H4 (cell line): ENCODE data around the gene SERPINE2. TPM values are rescaled to one million over a fixed set of nuclear protein-coding genes. Genes with fewer than 3 reads are reported as not detected.
"Not testable (repeated sequence)": the region's sequence is repeated elsewhere in the genome, so short reads cannot be mapped to it uniquely, and the experiment has no call there.

ENCODE experiments used
- DNase-seq: peaks from one replicate; pipeline ENCODE4 v3.0.0-alpha.2; 2015; ENCODE audit warnings: low spot score
- total RNA-seq: library from RNA; depleted of rRNA; stranded (reverse); fragments of >200 nt; shearing (Covaris generic); gene quantifications from 2 replicates; pipeline ENCODE4 v1.2.3, GENCODE V29; 2014; rRNA removed

The SERPINE2 gene
- total RNA-seq, 1 experiment from 2014 or later, result 40.1 TPM

DNA sequence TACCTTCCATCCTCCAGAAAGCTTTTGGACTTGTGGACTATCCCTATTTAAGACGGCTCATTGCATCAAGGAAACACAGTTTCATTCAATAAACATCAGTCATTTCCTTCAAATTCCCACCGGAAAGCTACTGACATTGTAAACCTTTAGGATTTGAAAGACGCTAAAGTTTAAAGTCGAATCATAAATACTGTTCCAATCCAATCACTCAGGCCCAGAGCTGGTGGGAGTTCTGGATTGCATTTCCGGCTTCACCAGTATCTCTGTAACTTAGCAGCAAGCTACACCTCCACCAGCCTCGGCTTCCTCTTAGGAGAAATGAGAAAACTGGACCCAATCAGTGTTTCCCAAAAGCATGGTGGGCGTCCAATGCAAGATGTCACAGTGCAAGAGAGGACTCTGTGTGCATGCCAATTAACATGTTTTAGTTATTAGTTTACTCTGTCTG lies 95.5 kb downstream of the SERPINE2 start:
- DNase-seq, result no peak

DNA sequence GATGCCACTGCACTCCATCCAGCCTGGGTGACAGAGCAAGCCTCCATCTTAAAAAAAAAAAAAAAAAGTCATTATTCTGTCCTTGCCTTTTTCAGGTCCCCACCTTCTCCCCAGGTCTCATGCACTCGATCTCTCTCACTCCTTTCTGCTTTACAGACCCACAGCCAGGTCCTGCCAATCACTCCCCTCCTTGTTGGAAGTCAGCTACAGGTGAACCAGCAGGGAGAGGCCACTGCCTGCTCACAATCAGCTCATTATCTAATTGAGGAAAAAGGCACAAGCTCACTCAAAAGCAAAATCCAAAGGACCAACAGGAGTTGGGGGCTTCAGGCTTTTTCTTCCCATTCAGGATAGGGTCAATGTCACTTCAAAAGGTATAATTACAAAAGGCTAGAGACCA lies 96.0 kb downstream of the SERPINE2 start:
- DNase-seq, result no peak

GRCh38 chr2:223941579-223942277 lies 97.4 kb downstream of the SERPINE2 start:
- peak; percentile 56 for DNase-seq

- not testable (repeated sequence) for DNase-seq
These were observed 99.6 kb downstream of the SERPINE2 start for GRCh38 chr2:223939438-223939837.

- DNase-seq, result no peak
These were observed 101.6 kb downstream of the SERPINE2 start for GRCh38 chr2:223937535-223937934.

GRCh38 chr2:223936862-223937326 lies 102.2 kb downstream of the SERPINE2 start:
- no peak for DNase-seq

GRCh38 chr2:223935459-223936125 lies 103.5 kb downstream of the SERPINE2 start:
- no peak for DNase-seq

DNA sequence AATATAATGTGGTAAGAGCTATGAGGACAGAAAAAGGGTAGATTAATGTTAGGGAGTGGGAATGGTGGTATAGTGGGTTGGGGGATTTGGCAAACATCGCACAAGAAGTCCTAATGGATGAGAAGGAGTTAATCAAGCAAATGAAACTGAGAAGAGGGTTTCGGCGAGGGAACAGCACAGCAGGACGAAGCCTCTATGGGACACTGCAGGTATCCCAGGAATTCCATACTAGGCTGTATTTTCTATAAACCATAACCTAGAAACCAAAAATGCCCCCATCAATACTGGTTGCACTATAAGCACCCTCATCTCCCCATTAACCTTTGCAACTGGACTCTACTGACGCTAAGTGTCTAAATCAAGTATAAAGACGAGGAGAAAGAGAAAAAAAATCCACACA lies 104.2 kb downstream of the SERPINE2 start:
- DNase-seq, result no peak

DNA sequence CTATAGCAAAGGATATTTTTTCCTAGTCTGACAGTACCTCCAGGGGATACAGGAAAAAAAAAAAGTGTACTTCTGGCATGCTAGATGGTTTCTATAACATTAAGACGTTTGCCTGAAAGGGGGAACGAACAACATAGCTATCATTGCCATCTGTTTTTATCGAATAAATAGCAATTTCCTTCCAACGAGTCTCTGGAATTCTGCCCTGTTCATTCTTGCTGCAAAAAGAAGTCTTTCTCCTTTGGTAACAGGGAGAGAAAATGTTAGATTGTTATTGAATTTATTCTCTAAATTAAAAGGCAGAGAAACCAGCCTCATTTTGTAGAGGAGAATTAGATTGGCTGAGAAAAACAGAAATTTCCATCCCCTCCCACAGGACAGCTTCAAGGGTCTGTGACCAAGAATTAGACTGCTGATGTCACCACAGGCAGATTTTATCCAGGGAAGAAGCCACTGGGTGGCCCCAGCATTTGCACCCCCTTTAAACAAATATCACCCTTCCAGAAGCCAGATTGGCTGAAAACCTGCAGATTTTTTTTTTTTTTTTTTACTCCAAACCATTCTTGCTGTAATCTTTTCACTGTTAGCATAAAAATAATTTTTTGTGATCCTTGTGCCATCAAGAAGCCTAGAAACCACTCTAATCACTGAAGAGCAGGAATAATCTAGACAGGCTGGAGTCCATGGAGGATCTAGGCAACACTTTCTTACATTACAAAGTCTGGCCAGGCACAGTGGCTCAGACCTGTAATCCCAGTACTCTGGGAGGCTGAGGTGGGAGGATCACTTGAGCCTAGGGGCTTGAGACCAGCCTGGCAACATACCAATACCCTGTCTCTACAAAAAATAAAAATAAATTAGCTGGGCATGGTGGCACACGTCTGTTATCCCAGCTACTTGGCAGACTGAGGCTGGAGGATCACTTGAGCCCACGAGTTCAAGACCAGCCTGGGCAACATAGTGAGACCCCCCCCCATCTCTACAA lies 106.0 kb downstream of the SERPINE2 start:
- DNase-seq, result no peak

DNA sequence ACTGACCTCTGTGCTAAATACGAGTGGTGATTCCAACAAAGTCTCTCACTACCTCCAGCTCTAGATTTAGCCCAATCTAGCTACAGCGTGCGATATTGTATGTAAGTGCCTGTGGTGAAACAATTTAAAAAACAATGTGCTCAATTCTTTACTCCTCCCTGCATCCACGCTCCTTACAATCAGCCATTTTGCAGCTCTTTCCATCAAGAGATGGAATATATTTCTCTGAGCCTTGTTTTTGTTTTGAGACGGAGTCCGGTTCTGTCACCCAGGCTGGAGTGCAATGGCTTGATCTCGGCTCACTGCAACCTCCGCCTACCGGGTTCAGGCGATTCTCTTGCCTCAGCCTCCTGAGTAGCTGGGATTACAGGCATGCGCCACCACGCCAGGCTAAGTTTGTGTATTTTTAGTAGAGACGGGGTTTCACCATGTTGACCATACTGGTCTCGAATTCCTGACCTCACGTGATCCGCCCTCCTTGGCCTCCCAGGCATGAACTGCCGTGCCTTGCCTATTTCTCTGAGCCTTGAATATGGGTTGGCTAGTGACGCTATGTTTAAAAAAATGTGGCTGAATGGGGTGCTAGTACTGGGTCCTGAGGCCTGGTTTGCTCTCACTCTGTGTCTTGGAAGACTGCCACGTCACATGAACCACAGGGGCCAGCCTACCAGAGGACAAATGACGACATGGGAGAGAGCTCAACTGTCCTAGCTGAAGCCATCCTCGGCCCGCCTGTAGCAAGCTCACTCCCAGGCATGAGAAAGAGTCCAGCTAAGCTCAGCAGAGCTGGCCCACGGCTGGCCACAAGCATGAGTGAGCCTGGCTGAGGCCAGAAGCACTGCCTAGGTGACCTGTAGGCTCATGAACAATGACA lies 108.7 kb downstream of the SERPINE2 start:
- peak; percentile 53 for DNase-seq

DNA sequence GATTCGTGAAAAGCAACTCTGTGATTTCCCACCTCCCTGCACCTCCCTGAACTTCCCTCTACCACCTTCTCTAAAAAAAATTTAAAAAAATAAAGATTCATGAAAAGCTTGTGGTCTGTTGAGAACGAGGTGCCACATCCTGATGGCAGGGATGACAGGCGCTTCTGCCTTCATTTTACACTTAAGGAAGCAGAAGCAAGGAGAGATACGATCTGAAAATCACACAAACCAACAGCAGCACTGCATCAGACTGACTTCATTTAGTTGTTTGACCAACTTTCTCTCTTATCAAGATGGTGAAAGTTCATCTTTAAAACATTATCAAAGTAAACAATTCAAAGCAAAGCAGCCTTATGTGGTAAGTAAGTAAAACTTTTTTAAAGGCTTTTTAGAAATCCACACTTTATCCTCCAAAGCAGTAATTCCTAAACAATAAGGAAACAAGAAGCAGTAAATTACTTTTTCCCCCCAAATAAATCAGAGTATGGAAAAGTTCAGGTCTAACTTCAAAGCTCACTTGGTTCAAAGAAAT lies 109.4 kb downstream of the SERPINE2 start:
- DNase-seq, result no peak

DNA sequence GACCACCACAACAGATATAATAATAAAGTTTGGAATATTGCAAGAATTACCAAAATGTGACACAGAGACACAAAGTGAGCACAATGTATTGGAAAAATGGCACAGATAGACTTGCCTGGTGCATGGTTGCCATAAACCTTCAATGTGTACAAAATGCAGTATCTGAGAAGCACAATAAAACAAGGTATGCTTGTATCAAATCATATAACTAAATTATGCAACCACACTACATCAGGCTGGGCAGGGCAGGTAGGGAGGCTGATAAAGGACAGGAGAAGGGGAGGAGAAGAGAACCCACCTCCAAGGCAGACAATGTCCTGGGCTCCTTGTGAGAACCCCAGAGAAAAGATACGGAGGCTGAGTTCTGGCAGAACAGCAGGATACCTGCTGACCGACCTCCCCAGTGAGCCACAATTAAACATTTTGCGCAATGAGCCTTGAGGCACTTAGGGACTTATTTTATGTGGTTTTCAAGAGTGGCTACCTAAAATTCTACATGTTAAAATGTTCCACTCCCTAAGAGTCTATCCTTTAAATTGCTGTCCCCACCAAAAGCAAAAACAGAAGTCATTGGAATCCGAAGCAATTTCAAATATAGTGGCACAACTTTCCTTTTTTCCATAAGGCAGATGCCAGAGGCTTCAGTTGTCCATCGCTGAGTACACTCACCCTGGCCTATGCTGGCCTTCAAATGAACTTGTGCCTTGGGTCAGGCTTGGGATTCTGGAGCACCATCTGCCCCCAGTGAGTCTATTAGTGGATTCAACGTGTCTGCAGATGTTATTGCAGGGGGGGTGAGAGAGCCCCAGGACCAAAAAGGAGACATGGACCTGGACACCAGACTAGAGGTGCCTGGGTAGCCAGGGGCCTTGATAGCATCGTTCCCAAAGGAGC lies 110.7 kb downstream of the SERPINE2 start:
- no peak for DNase-seq

DNA sequence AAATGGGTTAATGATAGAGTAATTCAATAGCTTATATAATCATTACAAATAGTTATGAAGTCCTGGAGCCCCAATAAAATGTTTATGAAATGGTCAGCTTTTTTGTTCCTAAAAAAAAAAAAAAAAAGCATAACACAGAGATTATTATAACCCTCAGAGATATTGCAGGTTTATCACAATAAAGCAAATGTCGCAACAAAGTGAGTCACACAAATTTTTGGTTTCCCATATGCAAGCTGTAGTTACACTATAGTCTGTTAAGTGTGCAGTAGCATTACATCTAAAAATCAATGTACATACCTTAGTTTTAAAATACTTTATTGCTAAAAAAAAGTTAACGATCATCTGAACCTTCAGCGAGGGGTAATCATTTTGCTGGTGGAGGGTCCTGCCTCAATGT lies 114.0 kb downstream of the SERPINE2 start:
- no peak for DNase-seq

Other genes starting within 250 kb of the SERPINE2 start
- 4.6 and 8.9 TPM in 2 replicates for gene AP1S3, start 201.7 kb downstream of the SERPINE2 start, total RNA-seq
- 23.7 and 27.2 TPM in 2 replicates for gene WDFY1, start 94.0 kb downstream of the SERPINE2 start, total RNA-seq
- 39.9 and 53.0 TPM in 2 replicates for gene MRPL44, start 81.8 kb downstream of the SERPINE2 start, total RNA-seq